ENCODE results near the gene AKT2.

The AKT2 gene

DNA sequence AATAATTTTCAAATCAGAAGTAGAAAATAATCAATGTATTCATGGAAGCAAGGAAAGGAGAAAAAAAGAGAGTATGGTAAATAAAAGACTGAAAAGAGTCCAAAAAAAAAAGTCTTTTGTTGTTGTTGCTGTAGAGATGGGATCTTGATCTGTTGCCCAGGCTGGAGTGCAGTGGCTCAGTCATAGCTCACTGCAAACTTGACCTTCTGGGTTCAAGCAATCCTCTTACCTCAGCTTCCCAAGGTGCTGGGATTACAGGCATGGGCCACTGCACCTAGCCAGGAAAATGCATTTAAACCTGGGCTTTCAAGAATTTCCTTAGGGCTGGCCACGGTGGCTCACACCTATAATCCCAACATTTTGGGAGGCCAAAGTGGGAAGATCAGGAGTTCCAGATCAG is 100.9 kb downstream of the AKT2 start:
- H3K27ac Mint-ChIP-seq = no peak overlapping the region
- H3K4me1 Mint-ChIP-seq = no peaks in the 10 kb centered on the region
- no peaks in the 10 kb centered on the region for H3K9me3 Mint-ChIP-seq
- no peak overlapping the region for H3K4me3 Mint-ChIP-seq
- DNase-seq (ENCODE audit: low spot score in 2 of 2) = no peak
- ATAC-seq (ENCODE audit: low read depth) = no peak
- H3K27me3 Mint-ChIP-seq = peaks cover 7% of the 10 kb centered on the region
- H3K36me3 Mint-ChIP-seq = no peaks in the 10 kb centered on the region

All from memory B cell (primary cell).